22Rv1 (cell line): ENCODE data around the gene PCNX4.

ENCODE experiments used
- H3K27ac ChIP-seq: fragments of 450-650 bp; 2 replicates; pipeline ENCODE4 v1.5.1; 2017
- ZFX ChIP-seq: fragments of 450-650 bp; IDR thresholded peaks from 2 replicates; pipeline ENCODE4 v1.6.1; 2017; ENCODE audit warnings: antibody characterized with exemption, borderline replicate concordance
- TF ChIP-seq, protein P1 (sequence below): fragments of 450-650 bp; IDR thresholded peaks from 2 replicates; pipeline ENCODE4 v1.5.1; 2017; ENCODE audit warnings: mild to moderate bottlenecking

The PCNX4 gene

GRCh38 chr14:60206249-60206670, 114.5 kb downstream of the PCNX4 start:
- H3K27ac ChIP-seq: no peak overlapping the region
- TF ChIP-seq ZFX: no peak
- TF ChIP-seq, protein P1, sequence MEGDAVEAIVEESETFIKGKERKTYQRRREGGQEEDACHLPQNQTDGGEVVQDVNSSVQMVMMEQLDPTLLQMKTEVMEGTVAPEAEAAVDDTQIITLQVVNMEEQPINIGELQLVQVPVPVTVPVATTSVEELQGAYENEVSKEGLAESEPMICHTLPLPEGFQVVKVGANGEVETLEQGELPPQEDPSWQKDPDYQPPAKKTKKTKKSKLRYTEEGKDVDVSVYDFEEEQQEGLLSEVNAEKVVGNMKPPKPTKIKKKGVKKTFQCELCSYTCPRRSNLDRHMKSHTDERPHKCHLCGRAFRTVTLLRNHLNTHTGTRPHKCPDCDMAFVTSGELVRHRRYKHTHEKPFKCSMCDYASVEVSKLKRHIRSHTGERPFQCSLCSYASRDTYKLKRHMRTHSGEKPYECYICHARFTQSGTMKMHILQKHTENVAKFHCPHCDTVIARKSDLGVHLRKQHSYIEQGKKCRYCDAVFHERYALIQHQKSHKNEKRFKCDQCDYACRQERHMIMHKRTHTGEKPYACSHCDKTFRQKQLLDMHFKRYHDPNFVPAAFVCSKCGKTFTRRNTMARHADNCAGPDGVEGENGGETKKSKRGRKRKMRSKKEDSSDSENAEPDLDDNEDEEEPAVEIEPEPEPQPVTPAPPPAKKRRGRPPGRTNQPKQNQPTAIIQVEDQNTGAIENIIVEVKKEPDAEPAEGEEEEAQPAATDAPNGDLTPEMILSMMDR: no peak

DNA sequence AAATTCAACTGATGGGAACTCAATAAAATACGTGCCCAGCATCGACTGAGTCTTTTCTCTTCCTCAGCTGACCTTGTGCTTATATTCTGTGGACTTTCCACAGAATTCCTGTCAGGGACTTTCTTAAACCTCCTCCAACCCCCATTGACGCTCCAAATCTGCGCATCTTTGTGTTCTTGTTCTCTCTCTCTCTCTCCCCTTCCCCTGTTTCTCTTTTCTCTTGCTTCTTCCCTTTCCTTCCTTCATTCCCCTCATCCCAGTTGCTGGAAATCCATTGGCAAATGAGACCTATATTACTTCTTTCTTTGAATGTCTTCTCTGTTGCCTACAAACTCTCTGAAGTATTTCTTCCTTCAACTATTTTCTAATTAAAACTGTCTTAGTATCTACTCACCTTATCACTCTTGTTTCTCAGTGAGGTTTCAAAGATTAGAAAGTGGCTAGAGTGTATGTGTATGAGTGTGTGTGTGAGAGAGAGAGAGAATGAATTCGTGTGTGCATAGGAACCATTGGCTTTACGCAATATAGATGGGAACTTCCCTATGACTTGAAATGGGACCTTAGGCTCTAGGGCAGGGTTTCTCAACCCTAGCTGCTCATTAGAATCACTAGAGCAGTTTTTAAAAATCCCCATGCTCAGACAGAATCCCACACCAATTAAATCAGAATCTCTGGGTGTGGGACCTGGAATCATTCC, 115.3 kb downstream of the PCNX4 start:
- TF ChIP-seq, protein P1: no peak
- TF ChIP-seq ZFX: no peak
- H3K27ac ChIP-seq: no peak overlapping the region

DNA sequence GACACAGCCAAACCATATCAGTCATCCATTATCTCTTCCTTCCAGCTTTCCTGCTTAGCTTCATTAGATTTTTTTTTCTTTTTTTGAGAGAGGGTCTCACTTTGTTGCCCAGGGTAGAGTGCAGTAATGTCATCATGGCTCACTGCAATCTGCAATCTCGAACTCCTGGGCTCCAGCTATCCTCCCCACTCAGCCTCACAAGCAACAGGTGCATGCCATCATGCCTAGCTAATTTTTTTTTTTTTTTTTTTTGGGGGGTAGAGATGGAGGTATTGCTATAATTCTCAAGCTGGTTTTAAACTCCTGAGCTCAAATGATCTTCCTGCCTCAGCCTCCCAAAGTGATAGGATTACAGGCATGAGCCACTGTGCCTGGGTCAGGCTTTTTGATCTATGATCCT, 119.0 kb downstream of the PCNX4 start:
- TF ChIP-seq ZFX: no peak
- TF ChIP-seq, protein P1: no peak
- no peak overlapping the region for H3K27ac ChIP-seq

- H3K27ac ChIP-seq: no peak overlapping the region
- TF ChIP-seq, protein P1: no peak
- TF ChIP-seq ZFX: no peak
These were observed 119.4 kb downstream of the PCNX4 start for GRCh38 chr14:60211153-60211552.

- no peak overlapping the region for H3K27ac ChIP-seq
- no peak for TF ChIP-seq ZFX
- TF ChIP-seq, protein P1: no peak
These were observed 121.0 kb downstream of the PCNX4 start for GRCh38 chr14:60212503-60213371.

GRCh38 chr14:60214003-60214402, 122.3 kb downstream of the PCNX4 start:
- no peak overlapping the region for H3K27ac ChIP-seq
- no peak for TF ChIP-seq ZFX
- TF ChIP-seq, protein P1: no peak
